Glutamatergic neuron (in vitro differentiated cells): Measurements from ENCODE around the gene PLA2G15. TPM values are rescaled to one million over a fixed set of nuclear protein-coding genes. Genes with fewer than 3 reads are reported as not detected.

Experiments used
- DNase-seq: peaks from one replicate; pipeline ENCODE4 v3.0.0; 2022
- H3K27ac Mint-ChIP-seq: one replicate; pipeline ENCODE4 v1.8.0; 2020; ENCODE audit warnings: mild to moderate bottlenecking, mixed read lengths, inconsistent platforms; ENCODE audit not compliant: unreplicated experiment
- H3K27me3 Mint-ChIP-seq: one replicate; pipeline ENCODE4 v1.8.0; 2020; ENCODE audit warnings: mild to moderate bottlenecking, moderate library complexity, mixed read lengths, inconsistent platforms; ENCODE audit not compliant: unreplicated experiment
- H3K36me3 Mint-ChIP-seq: one replicate; pipeline ENCODE4 v1.8.0; 2020; ENCODE audit warnings: mild to moderate bottlenecking, mixed read lengths, inconsistent platforms; ENCODE audit not compliant: unreplicated experiment
- H3K4me1 Mint-ChIP-seq: one replicate; pipeline ENCODE4 v1.8.0; 2020; ENCODE audit warnings: mild to moderate bottlenecking, low read depth, mixed read lengths, inconsistent platforms; ENCODE audit not compliant: unreplicated experiment
- H3K4me3 Mint-ChIP-seq: one replicate; pipeline ENCODE4 v1.8.0; 2020; ENCODE audit warnings: mild to moderate bottlenecking, mixed read lengths, inconsistent platforms; ENCODE audit not compliant: unreplicated experiment
- H3K9me3 Mint-ChIP-seq: one replicate; pipeline ENCODE4 v1.8.0; 2020; ENCODE audit warnings: mild to moderate bottlenecking, moderate library complexity, mixed read lengths, inconsistent platforms; ENCODE audit not compliant: unreplicated experiment
- total RNA-seq: library from RNA; stranded (reverse); fragmentation: NEBNext Ultra II Directional; extraction: Animal tissue kit (Norgen Biotek cat#: 25700); gene quantifications from one replicate; pipeline ENCODE4 v1.2.1, GENCODE V29; 2021; ENCODE audit not compliant: unreplicated experiment
- TF ChIP-seq, protein P1 (sequence below): fragments of 200-600 bp; sonication (generic); IDR thresholded peaks from one replicate; pipeline ENCODE4 v1.5.0; 2021; ENCODE audit not compliant: partially characterized antibody, unreplicated experiment

PLA2G15 gene
- total RNA-seq, 1 donor from 2014 or later = 11.9 TPM

GRCh38 chr16:68255712-68256111 lies 10.5 kb downstream of the PLA2G15 start:
- no peak for DNase-seq
- peaks cover 1% of the 10 kb centered on the region for H3K27me3 Mint-ChIP-seq
- H3K27ac Mint-ChIP-seq = no peak overlapping the region
- H3K36me3 Mint-ChIP-seq = no peaks in the 10 kb centered on the region
- TF ChIP-seq, protein P1, sequence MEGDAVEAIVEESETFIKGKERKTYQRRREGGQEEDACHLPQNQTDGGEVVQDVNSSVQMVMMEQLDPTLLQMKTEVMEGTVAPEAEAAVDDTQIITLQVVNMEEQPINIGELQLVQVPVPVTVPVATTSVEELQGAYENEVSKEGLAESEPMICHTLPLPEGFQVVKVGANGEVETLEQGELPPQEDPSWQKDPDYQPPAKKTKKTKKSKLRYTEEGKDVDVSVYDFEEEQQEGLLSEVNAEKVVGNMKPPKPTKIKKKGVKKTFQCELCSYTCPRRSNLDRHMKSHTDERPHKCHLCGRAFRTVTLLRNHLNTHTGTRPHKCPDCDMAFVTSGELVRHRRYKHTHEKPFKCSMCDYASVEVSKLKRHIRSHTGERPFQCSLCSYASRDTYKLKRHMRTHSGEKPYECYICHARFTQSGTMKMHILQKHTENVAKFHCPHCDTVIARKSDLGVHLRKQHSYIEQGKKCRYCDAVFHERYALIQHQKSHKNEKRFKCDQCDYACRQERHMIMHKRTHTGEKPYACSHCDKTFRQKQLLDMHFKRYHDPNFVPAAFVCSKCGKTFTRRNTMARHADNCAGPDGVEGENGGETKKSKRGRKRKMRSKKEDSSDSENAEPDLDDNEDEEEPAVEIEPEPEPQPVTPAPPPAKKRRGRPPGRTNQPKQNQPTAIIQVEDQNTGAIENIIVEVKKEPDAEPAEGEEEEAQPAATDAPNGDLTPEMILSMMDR = no peak
- no peaks in the 10 kb centered on the region for H3K4me1 Mint-ChIP-seq
- no peaks in the 10 kb centered on the region for H3K9me3 Mint-ChIP-seq
- H3K4me3 Mint-ChIP-seq = no peak overlapping the region

GRCh38 chr16:68257251-68257905 lies 12.2 kb downstream of the PLA2G15 start:
- Mint-ChIP-seq H3K27ac (no peak overlapping the region), H3K9me3 (peaks cover 3% of the 10 kb centered on the region), H3K36me3 (no peaks in the 10 kb centered on the region), H3K27me3 (no peaks in the 10 kb centered on the region), H3K4me3 (no peak overlapping the region), H3K4me1 (no peaks in the 10 kb centered on the region)
- TF ChIP-seq, protein P1 = no peak
- no peak for DNase-seq

- peaks cover 3% of the 10 kb centered on the region for H3K9me3 Mint-ChIP-seq
- no peak overlapping the region for H3K27ac Mint-ChIP-seq
- H3K4me3 Mint-ChIP-seq = no peak overlapping the region
- TF ChIP-seq, protein P1 = no peak
- H3K4me1 Mint-ChIP-seq = no peaks in the 10 kb centered on the region
- DNase-seq = no peak
- H3K27me3 Mint-ChIP-seq = peaks cover 1% of the 10 kb centered on the region
- H3K36me3 Mint-ChIP-seq = no peaks in the 10 kb centered on the region
These were observed 13.0 kb downstream of the PLA2G15 start for GRCh38 chr16:68257906-68258800.

DNA sequence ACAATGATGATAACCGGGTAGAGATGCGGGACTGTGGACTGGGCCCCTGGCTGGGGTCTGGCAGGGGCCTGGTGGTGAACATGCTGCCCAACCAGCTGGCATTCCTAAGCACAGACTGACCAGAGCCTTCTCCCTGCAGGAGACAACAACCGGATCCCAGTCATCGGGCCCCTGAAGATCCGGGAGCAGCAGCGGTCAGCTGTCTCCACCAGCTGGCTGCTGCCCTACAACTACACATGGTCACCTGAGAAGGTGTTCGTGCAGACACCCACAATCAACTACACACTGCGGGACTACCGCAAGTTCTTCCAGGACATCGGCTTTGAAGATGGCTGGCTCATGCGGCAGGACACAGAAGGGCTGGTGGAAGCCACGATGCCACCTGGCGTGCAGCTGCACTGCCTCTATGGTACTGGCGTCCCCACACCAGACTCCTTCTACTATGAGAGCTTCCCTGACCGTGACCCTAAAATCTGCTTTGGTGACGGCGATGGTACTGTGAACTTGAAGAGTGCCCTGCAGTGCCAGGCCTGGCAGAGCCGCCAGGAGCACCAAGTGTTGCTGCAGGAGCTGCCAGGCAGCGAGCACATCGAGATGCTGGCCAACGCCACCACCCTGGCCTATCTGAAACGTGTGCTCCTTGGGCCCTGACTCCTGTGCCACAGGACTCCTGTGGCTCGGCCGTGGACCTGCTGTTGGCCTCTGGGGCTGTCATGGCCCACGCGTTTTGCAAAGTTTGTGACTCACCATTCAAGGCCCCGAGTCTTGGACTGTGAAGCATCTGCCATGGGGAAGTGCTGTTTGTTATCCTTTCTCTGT lies 14.0 kb downstream of the PLA2G15 start:
- Mint-ChIP-seq H3K27me3 (peaks cover 3% of the 10 kb centered on the region), H3K4me3 (no peak overlapping the region), H3K36me3 (no peaks in the 10 kb centered on the region), H3K9me3 (peaks cover 3% of the 10 kb centered on the region), H3K4me1 (no peaks in the 10 kb centered on the region), H3K27ac (no peak overlapping the region)
- no peak for DNase-seq
- TF ChIP-seq, protein P1 = no peak
